H54 (cell line): ENCODE measurements around the gene RCAN2.

Experiments used
- DNase-seq: peaks from one replicate; pipeline ENCODE4 v3.0.0; 2011; ENCODE audit warnings: low spot score, mixed read lengths; ENCODE audit not compliant: insufficient read length
- FAIRE-seq: peaks from 3 replicates; lab custom pipeline; 2011; peaks lifted over from hg19 to GRCh38; lab: Jason Lieb, UNC
- POLR2A ChIP-seq: IDR thresholded peaks from 2 replicates; pipeline ENCODE4 v1.6.1; 2011; ENCODE audit warnings: low read depth, mild to moderate bottlenecking, low read length

RCAN2 gene

DNA sequence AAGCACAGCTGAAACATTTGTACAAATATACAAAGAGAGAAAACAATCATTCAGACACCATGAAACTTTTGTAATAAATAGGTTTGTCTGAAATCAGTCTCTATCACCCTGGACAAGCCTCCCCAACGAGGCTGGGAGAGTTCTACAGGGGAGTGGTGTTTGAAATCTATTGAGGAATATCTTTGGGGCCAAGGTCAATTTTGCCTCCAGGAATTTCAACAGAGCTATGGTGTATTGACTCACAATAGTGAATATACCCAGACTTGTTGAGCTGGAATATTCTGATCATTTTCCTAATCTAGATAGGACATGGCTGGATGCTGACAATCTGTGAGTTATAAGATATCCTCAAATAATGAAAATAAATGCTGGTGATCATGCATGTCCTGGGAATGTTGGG, 269.0 kb downstream of the RCAN2 start:
- no peak for DNase-seq
- FAIRE-seq: no peak
- no peak for TF ChIP-seq POLR2A

GRCh38 chr6:46221222-46221793, 269.9 kb downstream of the RCAN2 start:
- FAIRE-seq (no peak), DNase-seq (peak; percentile 9)
- no peak for TF ChIP-seq POLR2A

GRCh38 chr6:46220352-46221221, 270.7 kb downstream of the RCAN2 start:
- DNase-seq (no peak), FAIRE-seq (no peak)
- no peak for TF ChIP-seq POLR2A

GRCh38 chr6:46219661-46220060, 271.6 kb downstream of the RCAN2 start:
- DNase-seq (no peak), FAIRE-seq (no peak)
- TF ChIP-seq POLR2A: no peak

- TF ChIP-seq POLR2A: no peak
- no peak for DNase-seq
- FAIRE-seq: no peak
Measured at GRCh38 chr6:46218457-46218856, 272.8 kb downstream of the RCAN2 start.

DNA sequence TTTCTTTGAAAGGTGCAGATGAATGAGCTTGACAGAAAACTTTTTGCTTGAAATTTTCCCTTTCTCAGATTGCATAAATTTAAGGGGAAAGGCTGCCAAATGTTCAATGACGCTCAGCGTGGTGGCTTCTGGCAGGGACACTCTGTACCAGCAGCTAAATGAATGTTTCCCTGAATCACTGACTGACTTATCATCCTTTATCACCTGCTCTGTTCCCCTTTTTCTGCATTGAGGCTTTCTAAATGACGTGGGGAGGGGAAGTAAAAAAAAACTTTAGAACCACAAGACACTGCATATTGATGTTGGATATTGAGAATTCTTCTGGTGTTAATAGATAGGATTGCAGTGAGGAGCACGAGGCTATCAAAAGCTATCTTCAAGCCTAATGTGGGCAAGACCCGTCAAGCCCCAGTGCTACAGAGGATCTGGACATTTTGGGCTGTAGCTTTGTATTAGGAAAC, 273.5 kb downstream of the RCAN2 start:
- FAIRE-seq (no peak), DNase-seq (no peak)
- no peak for TF ChIP-seq POLR2A

- FAIRE-seq (no peak), DNase-seq (no peak)
Measured at GRCh38 chr6:46216879-46217278, 274.4 kb downstream of the RCAN2 start.

DNA sequence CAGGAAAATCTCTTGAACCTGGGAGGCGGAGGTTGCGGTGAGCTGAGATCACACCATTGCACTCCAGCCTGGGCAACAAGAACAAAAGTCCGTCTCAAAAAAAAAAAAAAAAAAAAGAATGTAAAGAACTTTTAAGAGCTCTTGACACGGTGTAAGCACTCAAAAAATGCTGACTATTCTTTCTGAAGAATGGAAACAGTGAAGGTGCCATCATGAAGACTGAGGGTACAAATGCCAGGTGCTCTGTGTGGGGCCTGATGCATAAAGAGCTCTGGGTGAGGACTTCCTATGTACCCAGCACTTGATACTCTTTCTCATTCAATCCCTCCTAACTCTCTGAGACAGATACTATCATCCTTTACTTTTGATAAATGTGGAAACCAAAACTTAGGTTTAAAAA, 275.5 kb downstream of the RCAN2 start:
- no peak for TF ChIP-seq POLR2A
- DNase-seq (no peak), FAIRE-seq (no peak)

More at GRCh38 chr6:46216879-46217278, 274.4 kb downstream of the RCAN2 start:
- no peak for TF ChIP-seq POLR2A

- FAIRE-seq: no peak
- TF ChIP-seq POLR2A: no peak
- DNase-seq: no peak
Measured at GRCh38 chr6:46215213-46215612, 276.0 kb downstream of the RCAN2 start.

DNA sequence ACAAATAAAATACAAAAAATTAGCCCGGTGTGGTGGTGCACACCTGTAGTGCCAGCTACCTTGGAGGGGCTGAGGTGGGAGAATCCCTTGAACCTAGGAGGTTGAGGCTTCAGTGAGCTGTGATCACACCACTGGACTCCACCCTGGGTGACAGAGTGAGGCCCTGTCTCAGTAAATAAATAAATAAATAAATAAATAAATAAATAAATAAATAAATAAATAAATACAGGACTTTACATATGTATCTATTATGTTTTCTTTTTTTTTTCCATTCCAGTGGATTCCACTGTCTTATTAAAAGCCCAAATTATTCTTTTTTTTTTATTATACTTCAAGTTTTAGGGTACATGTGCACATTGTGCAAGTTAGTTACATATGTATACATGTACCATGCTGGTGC, 279.3 kb downstream of the RCAN2 start:
- TF ChIP-seq POLR2A: no peak
- no peak for FAIRE-seq
- DNase-seq: no peak

GRCh38 chr6:46210294-46210693, 281.0 kb downstream of the RCAN2 start:
- no peak for TF ChIP-seq POLR2A
- no peak for FAIRE-seq

DNA sequence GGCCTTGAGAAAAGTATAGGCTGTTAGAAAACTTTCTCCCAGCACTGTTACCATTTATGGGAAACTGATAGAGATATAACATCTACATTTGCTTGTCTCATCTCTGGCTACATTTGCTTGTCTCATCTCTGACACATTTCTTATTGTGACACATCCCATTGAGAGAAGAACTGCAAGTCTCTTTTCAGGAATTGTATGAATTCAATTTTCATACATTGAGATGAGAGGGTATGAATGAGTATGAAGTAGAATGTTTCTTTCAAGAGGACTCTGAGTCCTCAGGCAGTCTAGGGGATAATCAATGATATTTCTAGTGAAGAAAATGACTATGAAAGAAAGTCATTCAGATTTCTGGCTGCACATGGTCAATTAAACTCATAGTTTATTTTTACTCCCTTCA, 282.9 kb downstream of the RCAN2 start:
- no peak for DNase-seq
- TF ChIP-seq POLR2A: no peak
- FAIRE-seq: no peak

More at GRCh38 chr6:46210294-46210693, 281.0 kb downstream of the RCAN2 start:
- no peak for DNase-seq

DNA sequence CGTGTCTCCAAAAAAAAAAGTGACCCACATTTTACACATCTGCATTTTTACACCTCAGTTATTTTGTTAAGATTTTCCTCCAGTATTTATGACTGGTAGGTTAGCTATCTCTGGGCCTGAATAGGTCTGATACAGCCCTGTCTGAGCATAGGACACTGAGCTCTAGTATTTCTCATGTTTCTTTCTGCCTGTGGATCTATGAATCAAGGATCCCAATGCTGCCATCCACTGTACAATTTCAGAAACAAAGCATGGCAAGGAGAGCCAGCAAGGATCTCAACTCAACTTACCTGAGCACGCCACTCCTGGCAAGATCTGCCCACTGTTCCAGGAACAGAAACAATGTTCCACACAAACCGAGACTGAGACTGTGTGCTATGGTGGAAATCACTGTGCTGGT, 284.1 kb downstream of the RCAN2 start:
- DNase-seq (no peak), FAIRE-seq (no peak)
- no peak for TF ChIP-seq POLR2A

GRCh38 chr6:46204880-46205650, 286.2 kb downstream of the RCAN2 start:
- FAIRE-seq: no peak
- TF ChIP-seq POLR2A: no peak
- DNase-seq: no peak
